ENCODE results near the gene SNAPC2. TPM values are rescaled to one million over a fixed set of nuclear protein-coding genes. Genes with fewer than 3 reads are reported as not detected.

Gene SNAPC2
- total and polyA plus RNA-seq, 7 donors: 11.6 to 31.2 (median 20.3) TPM

DNA sequence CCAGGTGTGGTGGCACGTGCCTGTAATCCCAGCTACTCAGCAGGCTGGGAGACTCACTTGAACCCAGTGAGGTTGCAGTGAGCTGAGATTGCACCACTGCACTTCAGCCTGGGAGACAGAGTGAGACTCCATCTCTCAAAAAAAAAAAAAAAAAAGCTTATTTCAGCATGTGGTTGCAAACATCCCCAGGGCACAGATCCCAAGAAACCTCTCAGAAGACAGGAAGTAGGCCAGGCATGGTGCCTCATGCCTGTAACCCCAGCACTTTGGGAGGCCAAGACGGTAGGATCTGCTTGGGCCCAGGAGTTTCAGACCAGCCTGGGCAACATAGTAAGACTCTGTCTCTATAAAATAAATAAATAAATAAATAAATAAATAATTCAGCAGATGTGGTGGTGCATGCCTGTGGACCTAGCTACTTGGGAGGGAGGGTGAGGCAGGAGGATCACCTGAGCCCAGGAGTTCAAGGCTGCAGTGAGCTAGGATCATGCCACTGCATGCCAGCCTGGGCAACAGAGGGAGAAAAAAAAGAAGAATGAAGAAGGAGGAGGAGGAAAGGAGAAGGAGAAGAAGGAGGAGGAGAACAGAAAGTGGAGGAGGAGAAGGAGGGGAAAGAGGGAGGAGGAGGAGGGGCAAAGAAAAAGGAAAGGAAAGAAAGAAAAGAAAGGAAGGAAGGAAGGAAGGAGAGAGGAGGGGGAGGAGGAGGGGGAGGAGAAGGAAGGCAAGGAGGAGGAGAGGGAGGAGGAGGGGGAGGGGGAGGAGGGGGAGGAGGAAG is 36.2 kb upstream of the SNAPC2 start:
- no peak for DNase-seq
- H3K27me3 ChIP-seq: peaks cover 13 to 18% (median 15%) of the 10 kb centered on the region in 3 donors
- no peaks in the 10 kb centered on the region for H3K9me3 ChIP-seq
- H3K36me3 ChIP-seq: no peaks in the 10 kb centered on the region
- intact Hi-C loops (cut with DNase I): no loop called here
- no peak overlapping the region for H3K27ac ChIP-seq
- WGBS, 2 donors: 81 to 85% methylated on average over 2 of the region's 2 CpGs
- H3K4me3 ChIP-seq: no peak overlapping the region
- TF ChIP-seq POLR2A (IDR thresholded peaks at IDR 0.05) (no peak), POLR2AphosphoS5 (IDR thresholded peaks at IDR 0.05) (no peak), EP300 (IDR thresholded peaks at IDR 0.05) (no peak), CTCF (IDR thresholded peaks at IDR 0.05) (no peak)
- H3K4me1 ChIP-seq: peaks cover 0 to 8% (median 6%) of the 10 kb centered on the region in 4 donors

GRCh38 chr19:7885818-7886217 is 34.3 kb upstream of the SNAPC2 start:
- no peaks in the 10 kb centered on the region for H3K9me3 ChIP-seq
- H3K36me3 ChIP-seq: no peaks in the 10 kb centered on the region
- H3K4me1 ChIP-seq: peaks cover 0 to 8% (median 6%) of the 10 kb centered on the region in 4 donors
- H3K4me3 ChIP-seq: no peak overlapping the region
- DNase-seq: no peak
- WGBS, 2 donors: 48 to 79% methylated on average over 8 of the region's 8 CpGs
- intact Hi-C loops (cut with DNase I): no loop called here
- no peak overlapping the region for H3K27ac ChIP-seq
- peaks cover 13 to 31% (median 15%) of the 10 kb centered on the region in 3 donors for H3K27me3 ChIP-seq
- TF ChIP-seq EP300 (IDR thresholded peaks at IDR 0.05) (no peak), POLR2AphosphoS5 (IDR thresholded peaks at IDR 0.05) (no peak), CTCF (IDR thresholded peaks at IDR 0.05) (no peak), POLR2A (IDR thresholded peaks at IDR 0.05) (no peak)

- intact Hi-C loops (cut with DNase I): no loop called here
- H3K4me3 ChIP-seq: no peak overlapping the region
- H3K36me3 ChIP-seq: no peaks in the 10 kb centered on the region
- no peak for DNase-seq
- 50 to 74% methylated on average over 16 of the region's 16 CpGs for WGBS, 2 donors
- peaks cover 0 to 8% (median 6%) of the 10 kb centered on the region in 4 donors for H3K4me1 ChIP-seq
- no peak overlapping the region for H3K27ac ChIP-seq
- H3K27me3 ChIP-seq: peaks cover 13 to 35% (median 15%) of the 10 kb centered on the region in 3 donors
- no peaks in the 10 kb centered on the region for H3K9me3 ChIP-seq
- TF ChIP-seq POLR2A (IDR thresholded peaks at IDR 0.05): no peak
- TF ChIP-seq EP300 (IDR thresholded peaks at IDR 0.05): no peak
- no peak for TF ChIP-seq CTCF (IDR thresholded peaks at IDR 0.05)
- TF ChIP-seq POLR2AphosphoS5 (IDR thresholded peaks at IDR 0.05): no peak
Observed at GRCh38 chr19:7887408-7888144, 32.6 kb upstream of the SNAPC2 start.

DNA sequence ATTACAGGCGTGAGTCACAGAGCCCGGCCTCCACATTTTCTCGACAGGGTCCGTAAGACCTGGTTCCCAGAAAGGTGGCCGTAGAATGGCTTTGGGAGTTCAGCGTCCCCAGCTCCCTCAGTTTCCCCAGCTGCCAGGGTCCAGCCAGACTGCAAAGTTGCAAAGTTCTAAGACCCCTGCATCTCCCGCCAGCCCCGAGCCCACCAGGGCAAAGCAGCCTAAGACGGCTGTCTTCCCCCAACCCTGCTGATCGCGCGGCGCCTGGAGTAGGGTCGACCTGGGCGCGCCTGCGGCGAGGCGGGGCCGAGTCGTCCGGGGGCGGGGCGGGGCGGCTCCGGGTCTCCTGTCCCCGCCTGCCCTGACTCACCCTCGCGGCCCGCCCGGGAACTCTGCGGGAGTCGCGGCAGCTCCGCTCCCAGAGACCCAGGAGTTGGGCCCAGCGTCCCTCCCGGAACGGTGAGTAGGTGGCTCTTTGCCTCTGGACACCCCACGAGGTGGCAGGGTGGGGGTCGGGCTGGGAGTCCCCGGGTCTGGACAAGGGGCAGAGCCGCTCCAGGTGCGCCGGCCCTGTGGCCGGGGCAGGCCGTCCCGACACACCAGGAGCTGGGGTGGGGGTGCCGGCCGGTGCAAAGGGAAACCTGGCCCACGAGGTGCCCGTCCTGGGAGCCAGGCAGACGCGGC is 31.9 kb upstream of the SNAPC2 start, which contains the start of gene LRRC8E:
TSS of gene LRRC8E (plus strand) at position 366 of the 681 bp plus-strand sequence. CDS start 7,094 bp downstream, outside the sequence.
- no peak within 1 kb of the TSS for H3K27ac ChIP-seq
- 5 to 10% methylated on average over 53 of the region's 53 CpGs for WGBS, 2 donors
- no peak for DNase-seq
- H3K4me1 ChIP-seq: peaks cover 0 to 8% (median 6%) of the 10 kb centered on the region in 4 donors
- peaks cover 13 to 41% (median 18%) of the 10 kb centered on the region in 3 donors for H3K27me3 ChIP-seq
- no peak for TF ChIP-seq CTCF (IDR thresholded peaks at IDR 0.05)
- TF ChIP-seq POLR2A (IDR thresholded peaks at IDR 0.05): no peak
- TF ChIP-seq EP300 (IDR thresholded peaks at IDR 0.05): no peak
- no peak for TF ChIP-seq POLR2AphosphoS5 (IDR thresholded peaks at IDR 0.05)
- H3K36me3 ChIP-seq: no peaks in the 10 kb centered on the region
- H3K9me3 ChIP-seq: no peaks in the 10 kb centered on the region
- peak within 1 kb of the TSS in 3 of 4 donors; percentile 11 to 31 (median 26) for H3K4me3 ChIP-seq
- intact Hi-C loops (cut with DNase I): no loop called here
